Transverse colon (tissue), 4 donors: Measurements from ENCODE around the gene GPR89A. TPM values are rescaled to one million over a fixed set of nuclear protein-coding genes. Genes with fewer than 3 reads are reported as not detected.

Source experiments
- DNase-seq: peaks from one replicate; pipeline ENCODE4 v3.0.0-alpha.2; 2019
- H3K27ac ChIP-seq, 4 donors: fragments of 200-600 bp; sonication (generic); 2 replicates each; pipeline ENCODE4 v1.5.1; 2016 to 2018; ENCODE audit warnings: inconsistent platforms in 4 of 4
- H3K27me3 ChIP-seq: fragments of 200-600 bp; sonication (generic); 2 replicates; pipeline ENCODE4 v1.5.1; 2017; ENCODE audit warnings: inconsistent platforms
- H3K36me3 ChIP-seq, 4 donors: fragments of 200-600 bp; sonication (generic); 2 replicates each; pipeline ENCODE4 v1.5.1; 2017 to 2019; ENCODE audit warnings: inconsistent platforms in 4 of 4
- H3K4me1 ChIP-seq, 4 donors: fragments of 200-600 bp; sonication (generic); 2 replicates each; pipeline ENCODE4 v1.5.1; 2017 to 2020; ENCODE audit warnings: inconsistent platforms in 4 of 4
- H3K4me3 ChIP-seq, 4 donors: fragments of 200-600 bp; sonication (generic); 1 replicate in 1 of 4; 2 replicates in 3 of 4; pipeline versions ENCODE4 v1.5.1 to v1.6.1; 2017 to 2019; ENCODE audit warnings: inconsistent platforms in 4 of 4
- H3K9me3 ChIP-seq, 2 donors: fragments of 200-600 bp; sonication (generic); 2 replicates each; pipeline ENCODE4 v1.5.1; 2017 to 2019; ENCODE audit warnings: inconsistent platforms in 2 of 2
- EP300 ChIP-seq: sonication (generic); formaldehyde crosslinking; IDR thresholded peaks from one replicate; pipeline ENCODE4 v1.6.1; 2017; ENCODE audit warnings: antibody characterized with exemption, low read depth
- POLR2A ChIP-seq: fragments of 450-650 bp; IDR thresholded peaks from one replicate; pipeline ENCODE4 v1.6.1; 2016; ENCODE audit warnings: antibody characterized with exemption, mild to moderate bottlenecking, moderate library complexity
- POLR2AphosphoS5 ChIP-seq, 3 donors: sonication (generic); formaldehyde crosslinking; IDR thresholded peaks; one replicate each; pipeline ENCODE4 v1.6.1; 2016; ENCODE audit warnings: antibody characterized with exemption in 3 of 3
- WGBS, 2 donors: methylation state at CpG; one replicate each; pipeline ENCODE4 v1.1.5; 2018; ENCODE audit warnings: low coverage in 1 of 2; 5-methylcytosine and 5-hydroxymethylcytosine counted together
- in situ Hi-C, 4 donors: fragments of 200-750 bp; cut with MboI; loops; one replicate each; pipeline versions ENCODE4 v1.15.0 to v1.15.1; 2017; ENCODE audit warnings: low sequenced_read_pairs in 3 of 4, low pct_ligation_motif_present in 1 of 4, low pct_unique_long_range_greater_than_20kb in 1 of 4
- intact Hi-C: fragments of 100-400 bp; cut with DNase I; formaldehyde crosslinking; loops from one replicate; pipeline ENCODE4 v1.15.1; 2023; ENCODE audit warnings: low total_unique reads
- total RNA-seq, 4 donors: library from RNA; depleted of rRNA; stranded (reverse); fragments of >200 nt; gene quantifications; one replicate each; pipeline ENCODE4 v1.1.0, GENCODE V29; 2016
- TF ChIP-seq, protein P1 (sequence below), 5 experiments: fragments of 200-600 bp in 3 of 5; fragments of 450-650 bp in 2 of 5; sonication (generic) in 3 of 5; IDR thresholded peaks; 1 replicate in 2 of 5; 2 replicates in 3 of 5; pipeline ENCODE4 v1.5.1; 2016 to 2017; ENCODE audit warnings: antibody characterized with exemption in 5 of 5, inconsistent platforms in 3 of 5, mild to moderate bottlenecking in 2 of 5, moderate library complexity in 1 of 5

The GPR89A gene
- total RNA-seq, 4 donors from 2014 or later = 2.6 to 46.4 (median 36.5) TPM

DNA sequence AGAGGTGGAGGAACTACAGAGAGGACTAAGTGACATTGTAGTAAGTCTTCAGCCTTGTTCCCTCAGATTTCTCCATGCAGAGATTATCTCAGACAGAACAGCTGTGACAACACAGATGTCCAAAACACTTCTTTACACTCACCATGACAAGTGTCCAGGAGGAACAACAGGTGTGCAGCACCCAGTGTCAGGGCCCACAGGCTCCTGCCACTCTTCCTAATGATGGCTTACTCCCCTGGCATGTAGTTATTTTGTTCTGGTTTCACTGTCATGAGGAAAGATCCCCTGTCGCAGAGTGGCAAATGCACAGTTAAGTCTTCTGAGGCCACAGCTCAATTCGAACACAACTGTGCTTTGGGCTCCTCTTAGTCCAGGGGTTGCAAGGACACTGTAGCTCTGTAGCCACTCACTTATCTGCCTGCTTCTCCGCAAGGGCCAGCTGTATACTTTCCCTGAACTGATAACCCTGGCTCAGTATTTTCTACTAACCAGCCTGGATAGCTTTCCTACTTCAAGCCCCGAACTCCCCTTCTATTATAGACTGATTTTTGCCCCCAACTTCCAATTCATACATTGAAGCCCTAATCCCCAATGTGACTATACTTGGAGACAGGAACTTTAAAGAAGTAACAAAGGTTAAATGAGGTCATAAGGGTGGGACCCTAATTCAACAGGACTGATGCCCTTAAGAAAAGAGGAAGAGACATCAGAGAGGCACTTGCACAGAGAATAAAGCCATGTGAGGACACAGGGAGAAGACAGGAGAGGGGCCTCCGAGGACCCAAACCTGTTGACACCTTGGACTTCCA, 88.2 kb downstream of the GPR89A start:
- no peaks in the 10 kb centered on the region for H3K9me3 ChIP-seq
- DNase-seq = no peak
- in situ Hi-C loops (no loop called here), intact Hi-C loops (no loop called here)
- peaks cover 0 to 3% (median 0%) of the 10 kb centered on the region in 4 donors for H3K4me1 ChIP-seq
- no peaks in the 10 kb centered on the region for H3K27me3 ChIP-seq
- no peak overlapping the region for H3K27ac ChIP-seq
- WGBS, 2 donors = 87 to 90% methylated on average over 3 to 5 of the region's 5 CpGs
- no peak overlapping the region for H3K4me3 ChIP-seq
- H3K36me3 ChIP-seq = no peaks in the 10 kb centered on the region
- TF ChIP-seq EP300 = no peak
- no peak for TF ChIP-seq POLR2AphosphoS5 (IDR thresholded peaks at IDR 0.05)
- TF ChIP-seq POLR2A = no peak
- TF ChIP-seq, protein P1, sequence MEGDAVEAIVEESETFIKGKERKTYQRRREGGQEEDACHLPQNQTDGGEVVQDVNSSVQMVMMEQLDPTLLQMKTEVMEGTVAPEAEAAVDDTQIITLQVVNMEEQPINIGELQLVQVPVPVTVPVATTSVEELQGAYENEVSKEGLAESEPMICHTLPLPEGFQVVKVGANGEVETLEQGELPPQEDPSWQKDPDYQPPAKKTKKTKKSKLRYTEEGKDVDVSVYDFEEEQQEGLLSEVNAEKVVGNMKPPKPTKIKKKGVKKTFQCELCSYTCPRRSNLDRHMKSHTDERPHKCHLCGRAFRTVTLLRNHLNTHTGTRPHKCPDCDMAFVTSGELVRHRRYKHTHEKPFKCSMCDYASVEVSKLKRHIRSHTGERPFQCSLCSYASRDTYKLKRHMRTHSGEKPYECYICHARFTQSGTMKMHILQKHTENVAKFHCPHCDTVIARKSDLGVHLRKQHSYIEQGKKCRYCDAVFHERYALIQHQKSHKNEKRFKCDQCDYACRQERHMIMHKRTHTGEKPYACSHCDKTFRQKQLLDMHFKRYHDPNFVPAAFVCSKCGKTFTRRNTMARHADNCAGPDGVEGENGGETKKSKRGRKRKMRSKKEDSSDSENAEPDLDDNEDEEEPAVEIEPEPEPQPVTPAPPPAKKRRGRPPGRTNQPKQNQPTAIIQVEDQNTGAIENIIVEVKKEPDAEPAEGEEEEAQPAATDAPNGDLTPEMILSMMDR (IDR thresholded peaks at IDR 0.05) = no peak

DNA sequence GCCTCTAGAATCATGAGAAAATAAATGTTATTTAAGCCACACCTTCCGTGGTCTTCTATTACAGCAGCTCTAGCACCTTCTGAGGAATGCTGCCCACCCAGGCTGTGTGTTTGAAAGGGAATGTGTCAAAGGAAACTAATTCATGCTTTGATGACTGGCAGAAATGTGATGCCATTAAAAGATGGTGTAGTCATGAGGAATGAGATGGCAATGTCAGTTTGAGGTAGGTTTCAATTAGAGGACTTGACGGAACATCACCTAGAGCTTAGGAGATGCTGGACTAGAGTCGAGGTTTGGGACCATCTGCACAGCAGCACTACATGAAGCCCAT, 88.8 kb downstream of the GPR89A start:
- no peaks in the 10 kb centered on the region for H3K4me1 ChIP-seq
- H3K27ac ChIP-seq = no peak overlapping the region
- in situ Hi-C loops (no loop called here), intact Hi-C loops (no loop called here)
- DNase-seq = no peak
- no peaks in the 10 kb centered on the region for H3K36me3 ChIP-seq
- H3K4me3 ChIP-seq = no peak overlapping the region
- H3K9me3 ChIP-seq = no peaks in the 10 kb centered on the region
- WGBS, 2 donors = 94 to 100% methylated on average over 3 of the region's 3 CpGs
- TF ChIP-seq POLR2A = no peak
- no peak for TF ChIP-seq EP300
- TF ChIP-seq, protein P1 (IDR thresholded peaks at IDR 0.05) = no peak
- TF ChIP-seq POLR2AphosphoS5 (IDR thresholded peaks at IDR 0.05) = no peak
- H3K27me3 ChIP-seq = no peaks in the 10 kb centered on the region

DNA sequence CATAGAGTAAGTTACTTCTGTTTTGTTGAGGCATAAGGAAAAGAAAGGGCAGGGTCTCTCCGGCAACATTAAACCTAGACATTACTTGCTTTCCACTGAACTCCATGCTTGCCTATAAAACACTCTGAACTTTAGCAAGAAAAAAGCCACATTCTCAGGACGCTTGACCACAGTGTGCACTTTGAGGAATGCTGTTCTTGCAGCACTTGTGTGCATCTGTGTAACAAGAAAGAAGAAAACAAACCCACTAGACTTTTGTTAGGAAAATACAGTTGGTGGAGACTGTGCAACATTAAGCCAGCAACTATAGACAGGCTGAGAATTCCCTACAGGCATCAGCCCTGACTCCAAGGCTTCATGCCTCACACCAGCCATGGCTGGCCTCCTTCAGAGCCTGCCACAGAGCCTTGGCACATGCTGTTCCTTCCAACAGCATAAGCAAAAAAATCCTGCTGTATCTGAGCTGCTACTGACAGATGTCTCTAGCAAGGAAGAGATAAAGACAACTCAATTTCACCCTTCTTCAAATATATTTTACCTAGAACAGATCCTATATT, 93.6 kb downstream of the GPR89A start:
- Histone ChIP-seq H3K9me3 (no peaks in the 10 kb centered on the region), H3K27me3 (no peaks in the 10 kb centered on the region), H3K4me1 (no peaks in the 10 kb centered on the region), H3K27ac (no peak overlapping the region), H3K4me3 (no peak overlapping the region), H3K36me3 (no peaks in the 10 kb centered on the region)
- intact Hi-C loops = no loop called here
- TF ChIP-seq POLR2AphosphoS5 (IDR thresholded peaks at IDR 0.05) (no peak), EP300 (no peak), POLR2A (no peak)
- TF ChIP-seq, protein P1 (IDR thresholded peaks at IDR 0.05) = no peak
- 81 to 94% methylated on average over 2 of the region's 2 CpGs for WGBS, 2 donors
- no peak for DNase-seq
- in situ Hi-C loops = no loop called here

DNA sequence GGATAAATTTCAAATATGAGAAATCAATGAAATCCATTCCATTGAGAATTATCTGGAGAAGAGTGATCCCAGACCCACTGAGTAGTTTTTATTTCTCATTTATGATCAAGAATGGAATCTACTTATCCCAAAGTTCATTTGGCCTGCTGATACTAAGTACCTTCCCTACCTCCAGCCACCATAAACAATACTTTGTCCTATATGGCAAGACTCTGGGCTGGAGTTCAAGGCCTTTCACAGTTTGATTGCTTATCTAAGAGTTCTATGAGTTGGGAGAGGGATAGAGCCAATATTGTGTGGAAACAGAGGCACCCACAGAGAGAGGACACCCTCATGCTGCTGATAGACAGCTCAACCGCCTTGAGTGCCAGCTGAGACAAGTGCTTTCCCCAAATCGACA, 94.3 kb downstream of the GPR89A start:
- intact Hi-C loops = no loop called here
- Histone ChIP-seq H3K4me1 (peaks cover 0 to 2% (median under 1%) of the 10 kb centered on the region in 4 donors), H3K9me3 (no peaks in the 10 kb centered on the region), H3K36me3 (no peaks in the 10 kb centered on the region), H3K4me3 (no peak overlapping the region), H3K27ac (no peak overlapping the region), H3K27me3 (no peaks in the 10 kb centered on the region)
- TF ChIP-seq POLR2A (no peak), POLR2AphosphoS5 (IDR thresholded peaks at IDR 0.05) (no peak), EP300 (no peak)
- TF ChIP-seq, protein P1 (IDR thresholded peaks at IDR 0.05) = no peak
- 82 to 86% methylated on average over 2 of the region's 2 CpGs for WGBS, 2 donors
- no peak for DNase-seq
- in situ Hi-C loops = no loop called here
